Heart right ventricle (tissue), 16 donors: ENCODE measurements around the gene MIXL1. TPM values are rescaled to one million over a fixed set of nuclear protein-coding genes. Genes with fewer than 3 reads are reported as not detected.

Experiments used
- ATAC-seq, 8 donors: fragments of 200-7000 bp; cut with Tn5 transposase; one replicate each; pipeline ENCODE4 v1.9.1; 2020; ENCODE audit warnings: mild to moderate bottlenecking in 8 of 8, moderate library complexity in 8 of 8, moderate number of reproducible peaks in 1 of 8
- DNase-seq, 2 donors: peaks; one replicate each; pipeline ENCODE4 v3.0.0-alpha.2; 2020
- H3K27ac ChIP-seq, 10 donors: fragments of 200-600 bp; sonication (generic) in 2 of 10; one replicate each; pipeline versions ENCODE4 v1.5.0 to v1.8.0; 2020 to 2022; ENCODE audit warnings: mild to moderate bottlenecking in 3 of 10
- H3K27me3 ChIP-seq, 7 donors: fragments of 200-600 bp; one replicate each; pipeline ENCODE4 v1.8.0; 2021 to 2022; ENCODE audit warnings: mild to moderate bottlenecking in 2 of 7
- H3K36me3 ChIP-seq, 9 donors: fragments of 200-600 bp; sonication (generic) in 1 of 9; one replicate each; pipeline versions ENCODE4 v1.5.0 to v1.8.0; 2020 to 2022; ENCODE audit warnings: mild to moderate bottlenecking in 2 of 9
- H3K4me1 ChIP-seq, 9 donors: fragments of 200-600 bp; sonication (generic) in 1 of 9; one replicate each; pipeline versions ENCODE4 v1.5.0 to v1.8.0; 2020 to 2022; ENCODE audit warnings: mild to moderate bottlenecking in 4 of 9
- H3K4me3 ChIP-seq, 10 donors: fragments of 200-600 bp; sonication (generic) in 2 of 10; one replicate each; pipeline versions ENCODE4 v1.5.0 to v1.8.0; 2020 to 2022; ENCODE audit warnings: mild to moderate bottlenecking in 7 of 10, moderate library complexity in 2 of 10
- H3K9me3 ChIP-seq, 11 donors: fragments of 200-600 bp in 10 of 11; sonication (generic) in 2 of 11; one replicate each; pipeline versions ENCODE4 v1.5.0 to v1.8.0; 2013 to 2022; ENCODE audit warnings: mild to moderate bottlenecking in 2 of 11, control low read depth in 1 of 11, moderate library complexity in 1 of 11
- CTCF ChIP-seq, 9 donors: fragments of 200-600 bp; sonication (generic) in 2 of 9; IDR thresholded peaks; one replicate each; pipeline versions ENCODE4 v1.5.0 to v1.8.0; 2021 to 2022; ENCODE audit warnings: antibody characterized with exemption in 9 of 9, mild to moderate bottlenecking in 5 of 9, moderate library complexity in 1 of 9
- WGBS, 2 donors: extraction: QIAGEN DNeasy Blood & Tissue Kit; methylation state at CpG; one replicate each; pipeline ENCODE4 v1.1.7; 2013; ENCODE audit warnings: inconsistent platforms in 1 of 2; 5-methylcytosine and 5-hydroxymethylcytosine counted together
- intact Hi-C, 10 donors: fragments of 100-400 bp; cut with DNase I; formaldehyde crosslinking; loops; one replicate each; pipeline versions ENCODE4 v1.11.1 to v1.14.2; 2022
- polyA plus RNA-seq, 2 donors: library from polyadenylated mRNA; stranded (reverse); fragments of 200-250 nt; gene quantifications; one replicate each; pipeline ENCODE4 v1.2.3, GENCODE V29; 2013
- total RNA-seq, 10 donors: library from RNA; stranded (reverse); fragmentation: NEBNext Ultra II Directional in 3 of 10; extraction: Animal tissue kit (Norgen Biotek cat#: 25700) in 3 of 10; gene quantifications; one replicate each; pipeline versions ENCODE4 v1.2.1 to v1.2.4, GENCODE V29; 2021 to 2023
- donor health status: Arrhythmogenic right ventricular cardiomyopathy.
- donor health status: ischemic (EF 13 %, LVEDD 7.1; RV severe dilation, severe dysfunction).
- donor health status: healthy with polysubstance abuse.
- donor health status: DM: no; HTN: yes; CAD: no.
- donor health status: DM: no; HTN: no; CAD: no.
- donor health status: ischemic (EF 25% LVEDD 6.9; RV normal size, moderate dysfunction).
- donor health status: ischemic (EF 25% LVEDD 5.7; RV mildly dilated, moderate dysfunction).
- donor health status: healthy.
- donor health status: DM: yes; HTN: yes; CAD: no.
- donor health status: Ischemic cardiomyopathy.
- donor health status: ischemic (EF 35%, LVEDD 5.7; RV mildly dilated, moderate dysfunction).
- donor health status: nonischemic (EF 11% LVEDD 7.7; RV severe dilation, severe dysfunction).
- donor health status: DM: yes; HTN: yes; CAD: no.
- donor health status: PGD.
- donor health status: ischemic (EF 29% LVEDD 5.4; RV normal size, mild dysfunction).
- donor health status: nonischemic (EF 23%, LVEDD 6.1; RV moderate dilation, normal function).

MIXL1 gene
- total and polyA plus RNA-seq, 12 donors: 0.01 to 0.37 (median 0.30) TPM; not detected in 8

GRCh38 chr1:226233293-226233692 is 9.8 kb downstream of the MIXL1 start:
- WGBS, 2 donors: 76 to 82% methylated on average over 6 of the region's 6 CpGs
- ATAC-seq (no peak), DNase-seq (no peak)
- intact Hi-C loops: no loop called here
- no peak overlapping the region for H3K4me3 ChIP-seq
- no peaks in the 10 kb centered on the region for H3K4me1 ChIP-seq
- no peaks in the 10 kb centered on the region for H3K27me3 ChIP-seq
- peaks cover 0 to 84% (median 4%) of the 10 kb centered on the region in 9 donors for H3K36me3 ChIP-seq
- no peak for TF ChIP-seq CTCF (IDR thresholded peaks at IDR 0.05)
- no peaks in the 10 kb centered on the region for H3K9me3 ChIP-seq
- H3K27ac ChIP-seq: no peak overlapping the region

GRCh38 chr1:226233806-226234205 is 10.3 kb downstream of the MIXL1 start:
- no peaks in the 10 kb centered on the region for H3K9me3 ChIP-seq
- no peak overlapping the region for H3K27ac ChIP-seq
- ATAC-seq: no peak
- H3K27me3 ChIP-seq: no peaks in the 10 kb centered on the region
- peaks cover 0 to 89% (median 4%) of the 10 kb centered on the region in 9 donors for H3K36me3 ChIP-seq
- TF ChIP-seq CTCF (IDR thresholded peaks at IDR 0.05): no peak
- intact Hi-C loops: no loop called here
- H3K4me1 ChIP-seq: no peaks in the 10 kb centered on the region
- 90 to 92% methylated on average over 3 of the region's 3 CpGs for WGBS, 2 donors
- no peak overlapping the region for H3K4me3 ChIP-seq
- no peak for DNase-seq

- TF ChIP-seq CTCF (IDR thresholded peaks at IDR 0.05): no peak
- peaks cover 0 to 75% (median 4%) of the 10 kb centered on the region in 9 donors for H3K36me3 ChIP-seq
- WGBS, 2 donors: 88 to 100% methylated on average over 1 of the region's 1 CpG
These were observed 13.4 kb downstream of the MIXL1 start for GRCh38 chr1:226236826-226237225.

GRCh38 chr1:226239421-226239820 is 16.0 kb downstream of the MIXL1 start:
- Histone ChIP-seq H3K36me3 (peaks cover 0 to 53% (median 0%) of the 10 kb centered on the region in 9 donors), H3K27me3 (no peaks in the 10 kb centered on the region), H3K9me3 (no peaks in the 10 kb centered on the region), H3K27ac (no peak overlapping the region), H3K4me1 (no peaks in the 10 kb centered on the region), H3K4me3 (no peak overlapping the region)
- DNase-seq (no peak), ATAC-seq (no peak)
- TF ChIP-seq CTCF (IDR thresholded peaks at IDR 0.05): no peak
- WGBS, 2 donors: 99% methylated on average over 3 of the region's 3 CpGs
- intact Hi-C loops: loop anchor here in 1 of 10 donors (5.0 kb wide), 1 partner anchor 148 kb away; no protein-coding TSS in a partner anchor

More at GRCh38 chr1:226236826-226237225, 13.4 kb downstream of the MIXL1 start:
- Histone ChIP-seq H3K4me3 (no peak overlapping the region), H3K4me1 (no peaks in the 10 kb centered on the region), H3K27me3 (no peaks in the 10 kb centered on the region), H3K27ac (no peak overlapping the region), H3K9me3 (no peaks in the 10 kb centered on the region)
- DNase-seq: no peak
- no peak for ATAC-seq
- intact Hi-C loops: loop anchor here in 1 of 10 donors (5.0 kb wide), 1 partner anchor 150 kb away; no protein-coding TSS in a partner anchor
